HCT116 (cell line): Measurements from ENCODE around the gene ATP8A2. TPM values are rescaled to one million over a fixed set of nuclear protein-coding genes. Genes with fewer than 3 reads are reported as not detected.

Experiments
- ATAC-seq: fragments of 200-7000 bp; cut with Tn5 transposase; 2 replicates; pipeline ENCODE4 v1.9.1; 2020; ENCODE audit warnings: mild to moderate bottlenecking, moderate library complexity
- BruUV-seq: library from RNA; stranded (reverse); fragments of 400-500 nt; replicated peaks from 2 replicates; lab custom pipeline; 2021; lab: Mats Ljungman, UMichigan
- CTCF ChIA-PET: fragments of 300-600 bp; sonication (Branson Sonifier 250); formaldehyde crosslinking; loops from one replicate; lab custom pipeline; 2021; ENCODE audit warnings: antibody characterized with exemption; lab: Charles Lee
- POLR2A ChIA-PET: fragments of 300-600, 350-600 bp; sonication (Branson Sonifier 250); formaldehyde crosslinking; loops from one replicate; lab custom pipeline; 2021; ENCODE audit warnings: antibody characterized with exemption; lab: Charles Lee
- RAD21 ChIA-PET, 2 experiments: fragments of 300-600 bp; sonication (Branson Sonifier 250); formaldehyde crosslinking; loops; one replicate each; lab custom pipeline; 2023; ENCODE audit warnings: low total read pairs in 2 of 2; ENCODE audit not compliant: uncharacterized antibody in 2 of 2, unreplicated experiment in 2 of 2, low non-redundant PET in 1 of 2; lab: Charles Lee
- DNase-seq: peaks from one replicate; pipeline ENCODE4 v3.0.0-alpha.2; 2010; ENCODE audit warnings: low read depth, low spot score
- H2AFZ ChIP-seq: fragments of 200-600 bp; shearing (Covaris generic), sonication (generic); 2 replicates; pipeline ENCODE4 v1.6.1; 2017; ENCODE audit warnings: low read depth, mixed run types, mixed read lengths, antibody characterized with exemption, low read length; ENCODE audit not compliant: poor library complexity, severe bottlenecking
- H3K27ac ChIP-seq: 2 replicates; pipeline ENCODE4 v1.5.1; 2012; ENCODE audit warnings: low read depth, low read length
- H3K27me3 ChIP-seq: fragments of 200-600 bp; sonication (generic); 2 replicates; pipeline ENCODE4 v1.6.1; 2016; ENCODE audit warnings: mixed run types, low read length, mixed read lengths; ENCODE audit not compliant: insufficient read depth
- H3K36me3 ChIP-seq, 2 experiments: fragments of 200-500 bp in 1 of 2; fragments of 200-600 bp in 1 of 2; sonication (Bioruptor generic) in 1 of 2; sonication (generic) in 1 of 2; 2 replicates each; pipeline versions ENCODE4 v1.5.1 to v1.6.1; 2014 to 2016; ENCODE audit warnings: low read length in 2 of 2, inconsistent platforms in 1 of 2, mixed read lengths in 1 of 2, mixed run types in 1 of 2; ENCODE audit not compliant: insufficient read depth in 2 of 2, control insufficient read depth in 1 of 2
- H3K4me1 ChIP-seq, 2 experiments: fragments of 200-600 bp in 1 of 2; sonication (generic) in 1 of 2; 2 replicates each; pipeline versions ENCODE4 v1.5.1 to v1.6.1; 2012 to 2017; ENCODE audit warnings: low read length in 2 of 2, inconsistent platforms in 1 of 2, mild to moderate bottlenecking in 1 of 2, mixed read lengths in 1 of 2, mixed run types in 1 of 2, moderate library complexity in 1 of 2; ENCODE audit not compliant: insufficient read depth in 2 of 2, control insufficient read depth in 1 of 2
- H3K4me2 ChIP-seq: fragments of 200-600 bp; sonication (generic); 2 replicates; pipeline ENCODE4 v1.6.1; 2017; ENCODE audit warnings: mixed run types, low read length, mixed read lengths
- H3K4me3 ChIP-seq, 2 experiments: fragments of 200-600 bp in 1 of 2; sonication (generic) in 1 of 2; replicated peaks in 1 of 2; 2 replicates each; pipeline ENCODE4 v1.5.1; 2011 to 2016; ENCODE audit warnings: low read length in 2 of 2, control low read depth in 1 of 2, low read depth in 1 of 2, mild to moderate bottlenecking in 1 of 2, mixed read lengths in 1 of 2, mixed run types in 1 of 2
- H3K79me2 ChIP-seq: fragments of 200-600 bp; sonication (generic); 2 replicates; pipeline ENCODE4 v1.6.1; 2017; ENCODE audit warnings: mild to moderate bottlenecking, mixed run types, low read length, moderate library complexity, mixed read lengths; ENCODE audit not compliant: insufficient read depth
- H3K9ac ChIP-seq: fragments of 200-600 bp; sonication (generic); 2 replicates; pipeline ENCODE4 v1.6.1; 2016; ENCODE audit warnings: low read length, mixed read lengths
- H3K9me2 ChIP-seq: fragments of 200-600 bp; sonication (generic), shearing (Covaris generic); 2 replicates; pipeline ENCODE4 v1.6.1; 2017; ENCODE audit warnings: mixed run types, mild to moderate bottlenecking, moderate library complexity; ENCODE audit not compliant: insufficient read depth
- H3K9me3 ChIP-seq, 2 experiments: fragments of 200-500 bp in 1 of 2; fragments of 200-600 bp in 1 of 2; sonication (Bioruptor generic) in 1 of 2; sonication (generic) in 1 of 2; 2 replicates each; pipeline ENCODE4 v1.6.1; 2014 to 2017; ENCODE audit warnings: low read length in 2 of 2, mixed read lengths in 2 of 2, inconsistent platforms in 1 of 2, low read depth in 1 of 2, mild to moderate bottlenecking in 1 of 2, mixed run types in 1 of 2, moderate library complexity in 1 of 2; ENCODE audit not compliant: control insufficient read depth in 1 of 2, insufficient read depth in 1 of 2
- H4K20me1 ChIP-seq: fragments of 200-600 bp; sonication (generic), shearing (Covaris generic); 2 replicates; pipeline ENCODE4 v1.6.1; 2017; ENCODE audit warnings: mixed run types, mild to moderate bottlenecking, moderate library complexity; ENCODE audit not compliant: insufficient read depth
- CBX3 ChIP-seq: IDR thresholded peaks from 2 replicates; pipeline ENCODE4 v1.6.1; 2012; ENCODE audit warnings: low read depth
- CTCF ChIP-seq, 3 experiments: fragments of 200-600 bp in 1 of 3; sonication (generic) in 1 of 3; IDR thresholded peaks in 2 of 3; conservative IDR thresholded peaks in 1 of 3; 2 replicates each; pipeline ENCODE4 v1.5.1; 2012 to 2017; ENCODE audit warnings: low read depth in 2 of 3, low read length in 2 of 3, antibody characterized with exemption in 1 of 3, borderline replicate concordance in 1 of 3, control low read depth in 1 of 3, mild to moderate bottlenecking in 1 of 3, mixed read lengths in 1 of 3, mixed run types in 1 of 3, moderate library complexity in 1 of 3; ENCODE audit not compliant: insufficient read depth in 1 of 3
- EGR1 ChIP-seq: IDR thresholded peaks from 2 replicates; pipeline ENCODE4 v1.6.1; 2012; ENCODE audit warnings: low read depth
- EZH2phosphoT487 ChIP-seq: fragments of 200-600 bp; IDR thresholded peaks from 2 replicates; pipeline ENCODE4 v1.6.1; 2018; ENCODE audit warnings: antibody characterized with exemption, borderline replicate concordance
- FOSL1 ChIP-seq: IDR thresholded peaks from 2 replicates; pipeline ENCODE4 v1.6.1; 2012; ENCODE audit warnings: low read depth
- JUND ChIP-seq: IDR thresholded peaks from 2 replicates; pipeline ENCODE4 v1.6.1; 2012
- POLR2AphosphoS5 ChIP-seq: IDR thresholded peaks from 2 replicates; pipeline ENCODE4 v1.6.1; 2011; ENCODE audit warnings: mild to moderate bottlenecking, low read depth, low read length, moderate library complexity
- RAD21 ChIP-seq: IDR thresholded peaks from 2 replicates; pipeline ENCODE4 v1.6.1; 2012; ENCODE audit warnings: low read depth, mild to moderate bottlenecking
- REST ChIP-seq: IDR thresholded peaks from 2 replicates; pipeline ENCODE4 v1.6.1; 2012; ENCODE audit warnings: low read depth
- SIN3A ChIP-seq: IDR thresholded peaks from 2 replicates; pipeline ENCODE4 v1.6.1; 2012; ENCODE audit warnings: low read depth
- SP1 ChIP-seq: IDR thresholded peaks from 2 replicates; pipeline ENCODE4 v1.6.1; 2012; ENCODE audit warnings: low read depth
- SRF ChIP-seq: IDR thresholded peaks from 2 replicates; pipeline ENCODE4 v1.6.1; 2012; ENCODE audit warnings: low read depth
- TCF7L2 ChIP-seq: IDR thresholded peaks from 2 replicates; pipeline ENCODE4 v1.7.0; 2011; ENCODE audit warnings: borderline replicate concordance, inconsistent platforms; ENCODE audit not compliant: insufficient read depth, insufficient read length; ENCODE audit errors: extremely low read depth
- YY1 ChIP-seq: IDR thresholded peaks from 2 replicates; pipeline ENCODE4 v1.6.1; 2011; ENCODE audit warnings: low read length, low read depth, moderate library complexity, mild to moderate bottlenecking; ENCODE audit not compliant: insufficient replicate concordance; ENCODE audit errors: extremely low read depth
- ZFX ChIP-seq: fragments of 450-650 bp; IDR thresholded peaks from 2 replicates; pipeline ENCODE4 v1.6.1; 2017
- intact Hi-C: fragments of 100-400 bp; cut with micrococcal nuclease; formaldehyde crosslinking; loops from 2 replicates; pipeline ENCODE4 v1.10.0; 2022
- total RNA-seq: library from RNA; stranded (reverse); gene quantifications from one replicate; pipeline ENCODE4 v1.2.1, GENCODE V29; 2021; ENCODE audit not compliant: unreplicated experiment
- TF ChIP-seq, protein P1 (sequence below): IDR thresholded peaks from 2 replicates; pipeline ENCODE4 v1.6.1; 2012
- TF ChIP-seq, protein P2 (sequence below): IDR thresholded peaks from 2 replicates; pipeline ENCODE4 v1.6.1; 2011; ENCODE audit warnings: mild to moderate bottlenecking, low read length, moderate library complexity; ENCODE audit not compliant: insufficient replicate concordance; ENCODE audit errors: extremely low read depth
- TF ChIP-seq, protein P3 (sequence below): IDR thresholded peaks from 2 replicates; pipeline ENCODE4 v1.6.1; 2012

ATP8A2 gene
- total RNA-seq, 1 experiment from 2014 or later = not detected

- CTCF ChIA-PET = no interaction called here
- TF ChIP-seq, protein P1, sequence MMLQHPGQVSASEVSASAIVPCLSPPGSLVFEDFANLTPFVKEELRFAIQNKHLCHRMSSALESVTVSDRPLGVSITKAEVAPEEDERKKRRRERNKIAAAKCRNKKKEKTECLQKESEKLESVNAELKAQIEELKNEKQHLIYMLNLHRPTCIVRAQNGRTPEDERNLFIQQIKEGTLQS = no peak
- TF ChIP-seq REST (no peak), SRF (no peak), FOSL1 (no peak), POLR2AphosphoS5 (no peak), CTCF (IDR thresholded peaks at IDR 0.05 in 2 of 3, conservative IDR thresholded peaks at IDR 0.05 in 1 of 3; ENCODE audit: borderline replicate concordance in 1 of 3, insufficient read depth in 1 of 3, low read depth in 2 of 3, low read length in 2 of 3) (no peak), ZFX (no peak), YY1 (no peak), CBX3 (no peak), EGR1 (no peak), JUND (no peak), EZH2phosphoT487 (no peak), RAD21 (no peak), TCF7L2 (no peak), SP1 (no peak), SIN3A (no peak)
- TF ChIP-seq, protein P2, sequence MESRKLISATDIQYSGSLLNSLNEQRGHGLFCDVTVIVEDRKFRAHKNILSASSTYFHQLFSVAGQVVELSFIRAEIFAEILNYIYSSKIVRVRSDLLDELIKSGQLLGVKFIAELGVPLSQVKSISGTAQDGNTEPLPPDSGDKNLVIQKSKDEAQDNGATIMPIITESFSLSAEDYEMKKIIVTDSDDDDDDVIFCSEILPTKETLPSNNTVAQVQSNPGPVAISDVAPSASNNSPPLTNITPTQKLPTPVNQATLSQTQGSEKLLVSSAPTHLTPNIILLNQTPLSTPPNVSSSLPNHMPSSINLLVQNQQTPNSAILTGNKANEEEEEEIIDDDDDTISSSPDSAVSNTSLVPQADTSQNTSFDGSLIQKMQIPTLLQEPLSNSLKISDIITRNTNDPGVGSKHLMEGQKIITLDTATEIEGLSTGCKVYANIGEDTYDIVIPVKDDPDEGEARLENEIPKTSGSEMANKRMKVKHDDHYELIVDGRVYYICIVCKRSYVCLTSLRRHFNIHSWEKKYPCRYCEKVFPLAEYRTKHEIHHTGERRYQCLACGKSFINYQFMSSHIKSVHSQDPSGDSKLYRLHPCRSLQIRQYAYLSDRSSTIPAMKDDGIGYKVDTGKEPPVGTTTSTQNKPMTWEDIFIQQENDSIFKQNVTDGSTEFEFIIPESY = no peak
- TF ChIP-seq, protein P3, sequence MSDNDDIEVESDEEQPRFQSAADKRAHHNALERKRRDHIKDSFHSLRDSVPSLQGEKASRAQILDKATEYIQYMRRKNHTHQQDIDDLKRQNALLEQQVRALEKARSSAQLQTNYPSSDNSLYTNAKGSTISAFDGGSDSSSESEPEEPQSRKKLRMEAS = no peak
- Histone ChIP-seq H3K27ac (no peak overlapping the region), H3K4me1 (no peaks in the 10 kb centered on the region), H2AFZ (no peak overlapping the region), H3K79me2 (no peaks in the 10 kb centered on the region), H3K27me3 (peaks cover 56% of the 10 kb centered on the region), H4K20me1 (no peaks in the 10 kb centered on the region), H3K4me2 (no peak overlapping the region), H3K9me2 (no peaks in the 10 kb centered on the region), H3K9me3 (no peaks in the 10 kb centered on the region), H3K36me3 (no peaks in the 10 kb centered on the region), H3K4me3 (no peak overlapping the region), H3K9ac (no peak overlapping the region)
- RAD21 ChIA-PET = no interaction called here
- no TSS peak for BruUV-seq
- no peak for ATAC-seq
- DNase-seq = no peak
- POLR2A ChIA-PET = no interaction called here
- intact Hi-C loops = no loop called here
Measured at GRCh38 chr13:25502031-25502430, 130.3 kb downstream of the ATP8A2 start.
